WTC11 (cell line): ENCODE measurements around the gene TYRO3. TPM values are rescaled to one million over a fixed set of nuclear protein-coding genes. Genes with fewer than 3 reads are reported as not detected.

Experiments
- ATAC-seq: fragments of 200-7000 bp; cut with Tn5 transposase; 2 replicates; pipeline ENCODE4 v1.10.0; 2021; ENCODE audit warnings: mild to moderate bottlenecking, moderate library complexity
- CTCF ChIA-PET: fragments of 300-600 bp; sonication (Branson Sonifier 250); formaldehyde crosslinking; loops from one replicate; lab custom pipeline; 2021; ENCODE audit warnings: antibody characterized with exemption; lab: Charles Lee
- POLR2A ChIA-PET: fragments of 350-600 bp; sonication (Branson Sonifier 250); formaldehyde crosslinking; loops from one replicate; lab custom pipeline; 2021; ENCODE audit warnings: antibody characterized with exemption; lab: Charles Lee
- DNase-seq: peaks from one replicate; pipeline ENCODE4 v3.0.0; 2021; ENCODE audit warnings: low spot score
- H3K27ac Mint-ChIP-seq: 2 replicates; pipeline ENCODE4 v1.8.0; 2021; ENCODE audit warnings: mixed read lengths
- H3K27me3 Mint-ChIP-seq: 2 replicates; pipeline ENCODE4 v1.8.0; 2021; ENCODE audit warnings: low read depth, mild to moderate bottlenecking, moderate library complexity, mixed read lengths
- H3K36me3 Mint-ChIP-seq: 2 replicates; pipeline ENCODE4 v1.8.0; 2021; ENCODE audit warnings: mixed read lengths
- H3K4me1 Mint-ChIP-seq: 2 replicates; pipeline ENCODE4 v1.8.0; 2022; ENCODE audit warnings: mixed read lengths
- H3K4me3 Mint-ChIP-seq: 2 replicates; pipeline ENCODE4 v1.8.0; 2021; ENCODE audit warnings: mild to moderate bottlenecking, moderate library complexity, mixed read lengths
- H3K9me3 Mint-ChIP-seq: 2 replicates; pipeline ENCODE4 v1.8.0; 2021; ENCODE audit warnings: mixed read lengths
- CREM ChIP-seq: sonication (generic); formaldehyde crosslinking; IDR thresholded peaks from 2 replicates; pipeline ENCODE4 v1.8.1; 2022; ENCODE audit warnings: mild to moderate bottlenecking, missing genetic modification reagents, moderate library complexity
- ELF4 ChIP-seq: sonication (generic); formaldehyde crosslinking; IDR thresholded peaks from 2 replicates; pipeline ENCODE4 v1.8.1; 2022; ENCODE audit warnings: low read depth, mild to moderate bottlenecking, moderate library complexity, missing genetic modification reagents
- EMX1 ChIP-seq: fragments of 250-450 bp; sonication (Bioruptor Pico); IDR thresholded peaks from 2 replicates; pipeline ENCODE4 v1.8.0; 2021; ENCODE audit warnings: mild to moderate bottlenecking
- ETV6 ChIP-seq: sonication (generic); formaldehyde crosslinking; IDR thresholded peaks from 2 replicates; pipeline ENCODE4 v1.8.1; 2022; ENCODE audit warnings: mild to moderate bottlenecking, missing genetic modification reagents
- FOXJ3 ChIP-seq: sonication (generic); formaldehyde crosslinking; IDR thresholded peaks from 2 replicates; pipeline ENCODE4 v1.9.0; 2021; ENCODE audit warnings: missing genetic modification reagents, mild to moderate bottlenecking, borderline replicate concordance
- FOXP1 ChIP-seq: sonication (generic); formaldehyde crosslinking; IDR thresholded peaks from 2 replicates; pipeline ENCODE4 v1.8.0; 2022; ENCODE audit warnings: missing genetic modification reagents, mild to moderate bottlenecking, moderate library complexity, borderline replicate concordance
- KAT7 ChIP-seq: sonication (generic); formaldehyde crosslinking; IDR thresholded peaks from 2 replicates; pipeline ENCODE4 v1.8.1; 2023; ENCODE audit warnings: missing genetic modification reagents, mild to moderate bottlenecking, borderline replicate concordance
- NFATC4 ChIP-seq: fragments of 250-450 bp; sonication (Bioruptor Pico); IDR thresholded peaks from 2 replicates; pipeline ENCODE4 v1.9.0; 2021; ENCODE audit warnings: mild to moderate bottlenecking
- OVOL2 ChIP-seq: fragments of 250-450 bp; sonication (Bioruptor Pico); IDR thresholded peaks from 2 replicates; pipeline ENCODE4 v1.9.0; 2021; ENCODE audit warnings: mild to moderate bottlenecking, borderline replicate concordance
- SMAD4 ChIP-seq: sonication (generic); formaldehyde crosslinking; IDR thresholded peaks from 2 replicates; pipeline ENCODE4 v1.8.0; 2022; ENCODE audit warnings: mild to moderate bottlenecking, missing genetic modification reagents
- SOX15 ChIP-seq: fragments of 250-450 bp; sonication (Bioruptor Pico); IDR thresholded peaks from 2 replicates; pipeline ENCODE4 v1.9.0; 2021; ENCODE audit warnings: mild to moderate bottlenecking
- SP1 ChIP-seq: sonication (generic); formaldehyde crosslinking; conservative IDR thresholded peaks from 2 replicates; pipeline ENCODE4 v1.8.1; 2022; ENCODE audit warnings: missing genetic modification reagents
- ZNF232 ChIP-seq: sonication (generic); formaldehyde crosslinking; IDR thresholded peaks from 2 replicates; pipeline ENCODE4 v1.8.0; 2022; ENCODE audit warnings: mild to moderate bottlenecking, missing genetic modification reagents
- ZNF317 ChIP-seq: sonication (generic); formaldehyde crosslinking; IDR thresholded peaks from 2 replicates; pipeline ENCODE4 v1.8.1; 2023; ENCODE audit warnings: low read depth, mild to moderate bottlenecking, moderate library complexity, missing genetic modification reagents, borderline replicate concordance
- ZNF396 ChIP-seq: fragments of 250-450 bp; sonication (Bioruptor Pico); IDR thresholded peaks from 2 replicates; pipeline ENCODE4 v1.8.0; 2021; ENCODE audit warnings: mild to moderate bottlenecking, moderate library complexity, borderline replicate concordance
- ZNF423 ChIP-seq: fragments of 250-450 bp; sonication (Bioruptor Pico); IDR thresholded peaks from 2 replicates; pipeline ENCODE4 v2.1.2; 2022; ENCODE audit warnings: mild to moderate bottlenecking, moderate library complexity
- total RNA-seq: library from RNA; stranded (reverse); gene quantifications from 3 replicates; pipeline ENCODE4 v1.2.3, GENCODE V29; 2021
- TF ChIP-seq, protein P1 (sequence below): sonication (generic); formaldehyde crosslinking; IDR thresholded peaks from 2 replicates; pipeline ENCODE4 v1.8.0; 2022; ENCODE audit warnings: missing genetic modification reagents
- TF ChIP-seq, protein P2 (sequence below): sonication (generic); formaldehyde crosslinking; IDR thresholded peaks from 2 replicates; pipeline ENCODE4 v1.8.1; 2023; ENCODE audit warnings: mild to moderate bottlenecking, missing genetic modification reagents
- TF ChIP-seq, protein P3 (sequence below): sonication (generic); formaldehyde crosslinking; IDR thresholded peaks from 2 replicates; pipeline ENCODE4 v1.8.0; 2023; ENCODE audit warnings: mild to moderate bottlenecking, missing genetic modification reagents
- TF ChIP-seq, protein P4 (sequence below): sonication (generic); formaldehyde crosslinking; IDR thresholded peaks from 2 replicates; pipeline ENCODE4 v1.8.0; 2023; ENCODE audit warnings: missing genetic modification reagents, mild to moderate bottlenecking, borderline replicate concordance
- TF ChIP-seq, protein P5 (sequence below): sonication (generic); formaldehyde crosslinking; IDR thresholded peaks from 2 replicates; pipeline ENCODE4 v1.8.1; 2022; ENCODE audit warnings: low read depth, missing genetic modification reagents, borderline replicate concordance

TYRO3 gene
- total RNA-seq, 1 experiment from 2014 or later: 87.9 TPM

DNA sequence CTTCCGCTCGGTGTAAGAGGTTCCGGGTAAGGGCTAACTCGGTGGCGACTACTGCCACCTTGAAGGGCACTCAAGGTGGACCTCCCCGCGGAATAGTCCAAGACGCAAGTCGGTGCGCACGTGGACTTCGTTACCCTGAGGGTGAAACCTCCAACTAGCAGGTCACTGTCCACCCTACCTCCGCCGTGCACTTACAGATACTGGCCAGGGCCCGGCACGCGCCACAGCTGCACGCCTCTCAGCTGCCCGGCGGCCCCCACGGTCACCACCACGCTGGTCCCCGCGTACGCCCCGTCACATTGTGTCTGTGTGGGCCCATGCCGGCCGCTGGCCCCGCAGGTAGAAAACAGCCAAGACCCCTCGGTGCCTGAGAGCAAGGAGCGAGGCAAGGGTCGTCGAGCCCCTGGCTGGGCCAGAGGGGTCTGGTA lies 46.5 kb upstream of the TYRO3 start:
- peak overlapping the region; percentile 82 for H3K4me3 Mint-ChIP-seq
- H3K27me3 Mint-ChIP-seq: peaks cover 73% of the 10 kb centered on the region
- no peaks in the 10 kb centered on the region for H3K9me3 Mint-ChIP-seq
- peaks cover 18% of the 10 kb centered on the region for H3K4me1 Mint-ChIP-seq
- ATAC-seq: no peak
- TF ChIP-seq ETV6 (CRISPR knock-in tag) (no peak), SOX15 (CRISPR knock-in tag) (no peak), KAT7 (CRISPR knock-in tag) (no peak), ELF4 (CRISPR knock-in tag) (no peak), FOXP1 (CRISPR knock-in tag) (0 out of 2 replicates have a peak, but pooled peaks have one; percentile 24), FOXJ3 (CRISPR knock-in tag) (no peak), NFATC4 (CRISPR knock-in tag) (no peak), OVOL2 (CRISPR knock-in tag) (no peak), SMAD4 (no peak), ZNF317 (CRISPR knock-in tag) (no peak), SP1 (CRISPR knock-in tag) (no peak), ZNF423 (CRISPR knock-in tag) (no peak), ZNF396 (CRISPR knock-in tag) (no peak), CREM (CRISPR knock-in tag) (no peak)
- TF ChIP-seq, protein P1, sequence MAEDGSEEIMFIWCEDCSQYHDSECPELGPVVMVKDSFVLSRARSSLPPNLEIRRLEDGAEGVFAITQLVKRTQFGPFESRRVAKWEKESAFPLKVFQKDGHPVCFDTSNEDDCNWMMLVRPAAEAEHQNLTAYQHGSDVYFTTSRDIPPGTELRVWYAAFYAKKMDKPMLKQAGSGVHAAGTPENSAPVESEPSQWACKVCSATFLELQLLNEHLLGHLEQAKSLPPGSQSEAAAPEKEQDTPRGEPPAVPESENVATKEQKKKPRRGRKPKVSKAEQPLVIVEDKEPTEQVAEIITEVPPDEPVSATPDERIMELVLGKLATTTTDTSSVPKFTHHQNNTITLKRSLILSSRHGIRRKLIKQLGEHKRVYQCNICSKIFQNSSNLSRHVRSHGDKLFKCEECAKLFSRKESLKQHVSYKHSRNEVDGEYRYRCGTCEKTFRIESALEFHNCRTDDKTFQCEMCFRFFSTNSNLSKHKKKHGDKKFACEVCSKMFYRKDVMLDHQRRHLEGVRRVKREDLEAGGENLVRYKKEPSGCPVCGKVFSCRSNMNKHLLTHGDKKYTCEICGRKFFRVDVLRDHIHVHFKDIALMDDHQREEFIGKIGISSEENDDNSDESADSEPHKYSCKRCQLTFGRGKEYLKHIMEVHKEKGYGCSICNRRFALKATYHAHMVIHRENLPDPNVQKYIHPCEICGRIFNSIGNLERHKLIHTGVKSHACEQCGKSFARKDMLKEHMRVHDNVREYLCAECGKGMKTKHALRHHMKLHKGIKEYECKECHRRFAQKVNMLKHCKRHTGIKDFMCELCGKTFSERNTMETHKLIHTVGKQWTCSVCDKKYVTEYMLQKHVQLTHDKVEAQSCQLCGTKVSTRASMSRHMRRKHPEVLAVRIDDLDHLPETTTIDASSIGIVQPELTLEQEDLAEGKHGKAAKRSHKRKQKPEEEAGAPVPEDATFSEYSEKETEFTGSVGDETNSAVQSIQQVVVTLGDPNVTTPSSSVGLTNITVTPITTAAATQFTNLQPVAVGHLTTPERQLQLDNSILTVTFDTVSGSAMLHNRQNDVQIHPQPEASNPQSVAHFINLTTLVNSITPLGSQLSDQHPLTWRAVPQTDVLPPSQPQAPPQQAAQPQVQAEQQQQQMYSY (CRISPR knock-in tag): no peak
- TF ChIP-seq, protein P2, sequence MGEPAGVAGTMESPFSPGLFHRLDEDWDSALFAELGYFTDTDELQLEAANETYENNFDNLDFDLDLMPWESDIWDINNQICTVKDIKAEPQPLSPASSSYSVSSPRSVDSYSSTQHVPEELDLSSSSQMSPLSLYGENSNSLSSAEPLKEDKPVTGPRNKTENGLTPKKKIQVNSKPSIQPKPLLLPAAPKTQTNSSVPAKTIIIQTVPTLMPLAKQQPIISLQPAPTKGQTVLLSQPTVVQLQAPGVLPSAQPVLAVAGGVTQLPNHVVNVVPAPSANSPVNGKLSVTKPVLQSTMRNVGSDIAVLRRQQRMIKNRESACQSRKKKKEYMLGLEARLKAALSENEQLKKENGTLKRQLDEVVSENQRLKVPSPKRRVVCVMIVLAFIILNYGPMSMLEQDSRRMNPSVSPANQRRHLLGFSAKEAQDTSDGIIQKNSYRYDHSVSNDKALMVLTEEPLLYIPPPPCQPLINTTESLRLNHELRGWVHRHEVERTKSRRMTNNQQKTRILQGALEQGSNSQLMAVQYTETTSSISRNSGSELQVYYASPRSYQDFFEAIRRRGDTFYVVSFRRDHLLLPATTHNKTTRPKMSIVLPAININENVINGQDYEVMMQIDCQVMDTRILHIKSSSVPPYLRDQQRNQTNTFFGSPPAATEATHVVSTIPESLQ (CRISPR knock-in tag): 0 out of 2 replicates have a peak, but pooled peaks have one; percentile 19
- TF ChIP-seq, protein P3, sequence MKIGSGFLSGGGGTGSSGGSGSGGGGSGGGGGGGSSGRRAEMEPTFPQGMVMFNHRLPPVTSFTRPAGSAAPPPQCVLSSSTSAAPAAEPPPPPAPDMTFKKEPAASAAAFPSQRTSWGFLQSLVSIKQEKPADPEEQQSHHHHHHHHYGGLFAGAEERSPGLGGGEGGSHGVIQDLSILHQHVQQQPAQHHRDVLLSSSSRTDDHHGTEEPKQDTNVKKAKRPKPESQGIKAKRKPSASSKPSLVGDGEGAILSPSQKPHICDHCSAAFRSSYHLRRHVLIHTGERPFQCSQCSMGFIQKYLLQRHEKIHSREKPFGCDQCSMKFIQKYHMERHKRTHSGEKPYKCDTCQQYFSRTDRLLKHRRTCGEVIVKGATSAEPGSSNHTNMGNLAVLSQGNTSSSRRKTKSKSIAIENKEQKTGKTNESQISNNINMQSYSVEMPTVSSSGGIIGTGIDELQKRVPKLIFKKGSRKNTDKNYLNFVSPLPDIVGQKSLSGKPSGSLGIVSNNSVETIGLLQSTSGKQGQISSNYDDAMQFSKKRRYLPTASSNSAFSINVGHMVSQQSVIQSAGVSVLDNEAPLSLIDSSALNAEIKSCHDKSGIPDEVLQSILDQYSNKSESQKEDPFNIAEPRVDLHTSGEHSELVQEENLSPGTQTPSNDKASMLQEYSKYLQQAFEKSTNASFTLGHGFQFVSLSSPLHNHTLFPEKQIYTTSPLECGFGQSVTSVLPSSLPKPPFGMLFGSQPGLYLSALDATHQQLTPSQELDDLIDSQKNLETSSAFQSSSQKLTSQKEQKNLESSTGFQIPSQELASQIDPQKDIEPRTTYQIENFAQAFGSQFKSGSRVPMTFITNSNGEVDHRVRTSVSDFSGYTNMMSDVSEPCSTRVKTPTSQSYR: no peak
- no peak for DNase-seq
- H3K36me3 Mint-ChIP-seq: peaks cover 14% of the 10 kb centered on the region
- ChIA-PET CTCF (interaction anchor here (1.2 to 1.8 kb wide), 2 partner anchors 47 to 392 kb away, joined by 3 to 8 read pairs; no protein-coding TSS in a partner anchor), POLR2A (no interaction called here)
- no peak overlapping the region for H3K27ac Mint-ChIP-seq

DNA sequence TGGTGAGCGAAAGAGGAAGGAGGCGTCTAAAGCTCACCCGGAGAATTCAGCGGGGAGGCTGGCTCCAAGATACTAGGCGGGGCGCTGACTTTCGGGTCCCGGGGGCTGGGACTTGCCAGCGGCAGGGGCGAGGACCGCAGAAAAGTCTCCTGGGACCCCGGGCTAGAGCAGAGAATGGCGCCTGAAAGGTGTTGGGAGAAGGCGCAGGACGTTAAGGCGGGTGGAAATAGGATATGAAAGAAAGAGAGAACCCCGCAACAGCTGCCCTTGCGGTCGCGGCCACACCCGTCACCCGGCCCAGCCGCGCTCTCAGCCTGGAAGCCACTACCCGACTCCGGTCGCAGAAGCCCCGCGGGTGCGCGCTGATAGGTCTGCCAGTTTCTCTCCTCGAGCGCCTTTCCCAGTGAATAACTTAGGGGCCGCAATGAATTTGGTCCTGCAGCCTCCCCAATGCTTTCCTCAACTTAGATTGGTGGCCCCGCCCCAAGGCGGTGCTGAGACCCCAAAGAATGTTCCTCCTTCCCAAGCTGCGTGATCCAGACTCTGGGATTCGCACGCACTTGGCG lies 46.0 kb upstream of the TYRO3 start:
- Mint-ChIP-seq H3K36me3 (peaks cover 19% of the 10 kb centered on the region), H3K4me1 (peaks cover 18% of the 10 kb centered on the region), H3K9me3 (no peaks in the 10 kb centered on the region), H3K4me3 (peak overlapping the region; percentile 82), H3K27me3 (peaks cover 68% of the 10 kb centered on the region), H3K27ac (no peak overlapping the region)
- DNase-seq (peak; percentile 55), ATAC-seq (peak; percentile 16)
- ChIA-PET POLR2A (interaction anchor here (0.6 kb wide), 1 partner anchor 268 kb away, joined by 4 read pairs; no protein-coding TSS in a partner anchor), CTCF (interaction anchor here (1.2 to 1.8 kb wide), 5 partner anchors 18 to 392 kb away, joined by 3 to 8 read pairs (median 4); no protein-coding TSS in a partner anchor)
- TF ChIP-seq SP1 (CRISPR knock-in tag) (no peak), EMX1 (no peak), CREM (CRISPR knock-in tag) (no peak), ZNF232 (CRISPR knock-in tag) (no peak)
- TF ChIP-seq, protein P4, sequence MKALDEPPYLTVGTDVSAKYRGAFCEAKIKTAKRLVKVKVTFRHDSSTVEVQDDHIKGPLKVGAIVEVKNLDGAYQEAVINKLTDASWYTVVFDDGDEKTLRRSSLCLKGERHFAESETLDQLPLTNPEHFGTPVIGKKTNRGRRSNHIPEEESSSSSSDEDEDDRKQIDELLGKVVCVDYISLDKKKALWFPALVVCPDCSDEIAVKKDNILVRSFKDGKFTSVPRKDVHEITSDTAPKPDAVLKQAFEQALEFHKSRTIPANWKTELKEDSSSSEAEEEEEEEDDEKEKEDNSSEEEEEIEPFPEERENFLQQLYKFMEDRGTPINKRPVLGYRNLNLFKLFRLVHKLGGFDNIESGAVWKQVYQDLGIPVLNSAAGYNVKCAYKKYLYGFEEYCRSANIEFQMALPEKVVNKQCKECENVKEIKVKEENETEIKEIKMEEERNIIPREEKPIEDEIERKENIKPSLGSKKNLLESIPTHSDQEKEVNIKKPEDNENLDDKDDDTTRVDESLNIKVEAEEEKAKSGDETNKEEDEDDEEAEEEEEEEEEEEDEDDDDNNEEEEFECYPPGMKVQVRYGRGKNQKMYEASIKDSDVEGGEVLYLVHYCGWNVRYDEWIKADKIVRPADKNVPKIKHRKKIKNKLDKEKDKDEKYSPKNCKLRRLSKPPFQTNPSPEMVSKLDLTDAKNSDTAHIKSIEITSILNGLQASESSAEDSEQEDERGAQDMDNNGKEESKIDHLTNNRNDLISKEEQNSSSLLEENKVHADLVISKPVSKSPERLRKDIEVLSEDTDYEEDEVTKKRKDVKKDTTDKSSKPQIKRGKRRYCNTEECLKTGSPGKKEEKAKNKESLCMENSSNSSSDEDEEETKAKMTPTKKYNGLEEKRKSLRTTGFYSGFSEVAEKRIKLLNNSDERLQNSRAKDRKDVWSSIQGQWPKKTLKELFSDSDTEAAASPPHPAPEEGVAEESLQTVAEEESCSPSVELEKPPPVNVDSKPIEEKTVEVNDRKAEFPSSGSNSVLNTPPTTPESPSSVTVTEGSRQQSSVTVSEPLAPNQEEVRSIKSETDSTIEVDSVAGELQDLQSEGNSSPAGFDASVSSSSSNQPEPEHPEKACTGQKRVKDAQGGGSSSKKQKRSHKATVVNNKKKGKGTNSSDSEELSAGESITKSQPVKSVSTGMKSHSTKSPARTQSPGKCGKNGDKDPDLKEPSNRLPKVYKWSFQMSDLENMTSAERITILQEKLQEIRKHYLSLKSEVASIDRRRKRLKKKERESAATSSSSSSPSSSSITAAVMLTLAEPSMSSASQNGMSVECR (CRISPR knock-in tag): no peak
- TF ChIP-seq, protein P5, sequence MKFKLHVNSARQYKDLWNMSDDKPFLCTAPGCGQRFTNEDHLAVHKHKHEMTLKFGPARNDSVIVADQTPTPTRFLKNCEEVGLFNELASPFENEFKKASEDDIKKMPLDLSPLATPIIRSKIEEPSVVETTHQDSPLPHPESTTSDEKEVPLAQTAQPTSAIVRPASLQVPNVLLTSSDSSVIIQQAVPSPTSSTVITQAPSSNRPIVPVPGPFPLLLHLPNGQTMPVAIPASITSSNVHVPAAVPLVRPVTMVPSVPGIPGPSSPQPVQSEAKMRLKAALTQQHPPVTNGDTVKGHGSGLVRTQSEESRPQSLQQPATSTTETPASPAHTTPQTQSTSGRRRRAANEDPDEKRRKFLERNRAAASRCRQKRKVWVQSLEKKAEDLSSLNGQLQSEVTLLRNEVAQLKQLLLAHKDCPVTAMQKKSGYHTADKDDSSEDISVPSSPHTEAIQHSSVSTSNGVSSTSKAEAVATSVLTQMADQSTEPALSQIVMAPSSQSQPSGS (CRISPR knock-in tag): no peak
